Lower lobe of right lung (tissue), 2 donors: ENCODE results near the gene RALGDS. TPM values are rescaled to one million over a fixed set of nuclear protein-coding genes. Genes with fewer than 3 reads are reported as not detected.

Experiments
- ATAC-seq, 2 donors: fragments of 200-7000 bp; cut with Tn5 transposase; one replicate each; pipeline ENCODE4 v1.9.1; 2020 to 2022; ENCODE audit warnings: mild to moderate bottlenecking in 2 of 2, moderate library complexity in 2 of 2
- DNase-seq: peaks from one replicate; pipeline ENCODE4 v3.0.0-alpha.2; 2020
- H3K27ac ChIP-seq: fragments of 200-600 bp; one replicate; pipeline ENCODE4 v1.8.0; 2022
- H3K27me3 ChIP-seq: fragments of 200-600 bp; one replicate; pipeline ENCODE4 v1.8.0; 2022; ENCODE audit warnings: low read depth
- H3K36me3 ChIP-seq: fragments of 200-600 bp; one replicate; pipeline ENCODE4 v1.8.0; 2022; ENCODE audit warnings: mild to moderate bottlenecking
- H3K4me1 ChIP-seq: fragments of 200-600 bp; one replicate; pipeline ENCODE4 v1.8.0; 2022
- H3K4me3 ChIP-seq: fragments of 200-600 bp; one replicate; pipeline ENCODE4 v1.8.0; 2022; ENCODE audit warnings: mild to moderate bottlenecking
- H3K9me3 ChIP-seq: fragments of 200-600 bp; one replicate; pipeline ENCODE4 v1.8.0; 2022
- intact Hi-C: fragments of 100-400 bp; cut with DNase I; formaldehyde crosslinking; loops from one replicate; pipeline ENCODE4 v1.11.0; 2022
- total RNA-seq: library from RNA; stranded (reverse); fragmentation: NEBNext Ultra II Directional; extraction: Animal tissue kit (Norgen Biotek cat#: 25700); gene quantifications from one replicate; pipeline ENCODE4 v1.2.1, GENCODE V29; 2021
- TF ChIP-seq, protein P1 (sequence below): fragments of 200-600 bp; IDR thresholded peaks from one replicate; pipeline ENCODE4 v1.8.0; 2022; ENCODE audit warnings: antibody characterized with exemption, mild to moderate bottlenecking
- donor health status: DM: no; HTN: yes; CAD: no; lungs with severe emphysema.

RALGDS gene
- total RNA-seq, 1 donor from 2014 or later: 71.1 TPM

DNA sequence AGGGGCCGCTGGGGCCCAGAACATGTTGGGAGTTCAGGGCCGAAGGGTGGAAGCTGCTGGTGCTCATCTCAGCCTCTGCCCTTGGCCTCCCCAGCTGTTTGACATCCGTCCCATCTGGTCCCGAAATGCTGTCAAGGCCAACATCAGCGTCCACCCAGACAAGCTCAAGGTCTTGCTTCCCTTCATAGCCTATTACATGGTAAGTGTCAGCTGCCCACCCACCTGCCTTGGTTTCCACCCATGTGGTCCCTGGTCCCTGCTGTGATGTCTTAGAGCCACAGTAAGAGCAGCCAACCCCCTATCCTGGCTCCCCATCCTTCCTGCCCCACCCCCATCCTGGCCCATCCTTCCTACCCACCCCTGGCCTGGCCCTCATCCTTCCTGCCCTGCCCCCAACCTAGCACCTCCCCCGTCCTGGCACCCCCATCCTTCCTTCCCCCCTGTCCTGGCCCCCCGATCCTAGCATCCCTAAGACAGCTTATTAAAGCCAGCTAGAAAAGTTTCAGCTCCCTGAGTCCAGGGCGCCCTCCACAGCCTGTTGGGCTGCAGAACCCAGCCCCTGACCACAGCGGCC is 69.0 kb downstream of the RALGDS start:
- no peaks in the 10 kb centered on the region for H3K9me3 ChIP-seq
- ATAC-seq (no peak), DNase-seq (peak; percentile 34)
- H3K36me3 ChIP-seq: peaks cover 99% of the 10 kb centered on the region
- no peak overlapping the region for H3K27ac ChIP-seq
- no peaks in the 10 kb centered on the region for H3K27me3 ChIP-seq
- no peaks in the 10 kb centered on the region for H3K4me1 ChIP-seq
- intact Hi-C loops: no loop called here
- H3K4me3 ChIP-seq: no peak overlapping the region
- TF ChIP-seq, protein P1, sequence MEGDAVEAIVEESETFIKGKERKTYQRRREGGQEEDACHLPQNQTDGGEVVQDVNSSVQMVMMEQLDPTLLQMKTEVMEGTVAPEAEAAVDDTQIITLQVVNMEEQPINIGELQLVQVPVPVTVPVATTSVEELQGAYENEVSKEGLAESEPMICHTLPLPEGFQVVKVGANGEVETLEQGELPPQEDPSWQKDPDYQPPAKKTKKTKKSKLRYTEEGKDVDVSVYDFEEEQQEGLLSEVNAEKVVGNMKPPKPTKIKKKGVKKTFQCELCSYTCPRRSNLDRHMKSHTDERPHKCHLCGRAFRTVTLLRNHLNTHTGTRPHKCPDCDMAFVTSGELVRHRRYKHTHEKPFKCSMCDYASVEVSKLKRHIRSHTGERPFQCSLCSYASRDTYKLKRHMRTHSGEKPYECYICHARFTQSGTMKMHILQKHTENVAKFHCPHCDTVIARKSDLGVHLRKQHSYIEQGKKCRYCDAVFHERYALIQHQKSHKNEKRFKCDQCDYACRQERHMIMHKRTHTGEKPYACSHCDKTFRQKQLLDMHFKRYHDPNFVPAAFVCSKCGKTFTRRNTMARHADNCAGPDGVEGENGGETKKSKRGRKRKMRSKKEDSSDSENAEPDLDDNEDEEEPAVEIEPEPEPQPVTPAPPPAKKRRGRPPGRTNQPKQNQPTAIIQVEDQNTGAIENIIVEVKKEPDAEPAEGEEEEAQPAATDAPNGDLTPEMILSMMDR: no peak

DNA sequence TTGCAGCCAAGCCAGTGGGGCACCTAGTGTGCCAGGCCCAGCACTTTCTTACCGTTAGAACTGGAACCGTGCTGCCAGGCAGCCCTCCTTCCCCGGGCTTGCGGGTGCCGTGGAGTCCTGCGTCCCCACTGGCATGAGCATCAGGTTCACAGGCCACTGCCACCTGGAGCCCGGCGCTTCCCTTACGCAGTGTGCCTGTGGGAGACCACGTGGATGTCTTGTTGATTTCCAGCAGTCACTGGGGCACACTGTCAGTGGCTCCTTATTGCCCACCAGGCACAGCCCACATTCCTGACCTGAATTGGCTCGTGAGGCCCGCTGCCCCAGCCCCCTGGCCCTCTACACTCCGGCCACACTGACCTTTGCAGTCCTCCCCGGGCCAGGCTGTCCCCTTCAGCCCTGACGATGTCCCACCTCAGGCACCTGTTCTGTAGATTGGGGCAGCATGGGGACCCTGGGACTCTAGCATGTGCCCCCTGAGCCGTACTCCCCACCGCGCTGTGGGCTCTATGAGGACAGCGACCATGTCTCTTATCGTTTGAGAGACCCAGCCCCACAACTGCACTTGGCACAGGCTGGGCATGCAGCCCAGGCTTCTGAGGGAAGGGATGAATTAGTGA is 69.6 kb downstream of the RALGDS start:
- DNase-seq: no peak
- no peaks in the 10 kb centered on the region for H3K9me3 ChIP-seq
- no peak overlapping the region for H3K4me3 ChIP-seq
- no peaks in the 10 kb centered on the region for H3K4me1 ChIP-seq
- intact Hi-C loops: no loop called here
- no peak overlapping the region for H3K27ac ChIP-seq
- no peaks in the 10 kb centered on the region for H3K27me3 ChIP-seq
- H3K36me3 ChIP-seq: peaks cover 99% of the 10 kb centered on the region
- TF ChIP-seq, protein P1: no peak
- ATAC-seq: no peak

DNA sequence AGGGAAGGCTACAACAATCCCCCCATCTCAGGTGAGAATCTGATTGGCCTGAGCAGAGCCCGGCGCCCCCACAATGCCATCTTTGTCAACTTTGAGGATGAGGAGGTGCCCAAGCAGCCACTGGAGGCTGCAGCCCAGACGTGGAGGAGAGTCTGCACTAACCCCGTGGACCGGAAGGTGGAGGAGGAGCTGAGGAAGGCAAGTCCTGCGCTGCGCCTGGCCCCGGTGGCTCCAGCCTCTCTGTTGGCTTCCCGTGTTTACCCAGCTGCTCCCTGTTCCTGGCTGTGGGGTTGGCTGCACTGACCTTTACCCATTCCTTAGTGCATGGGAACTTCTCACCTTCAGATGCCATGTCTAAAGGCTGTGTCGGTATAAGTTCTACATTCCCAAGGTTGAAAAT is 70.3 kb downstream of the RALGDS start:
- TF ChIP-seq, protein P1: no peak
- Histone ChIP-seq H3K4me1 (no peaks in the 10 kb centered on the region), H3K27ac (no peak overlapping the region), H3K36me3 (peaks cover 99% of the 10 kb centered on the region), H3K27me3 (no peaks in the 10 kb centered on the region), H3K4me3 (no peak overlapping the region), H3K9me3 (no peaks in the 10 kb centered on the region)
- ATAC-seq (no peak), DNase-seq (no peak)
- intact Hi-C loops: no loop called here

DNA sequence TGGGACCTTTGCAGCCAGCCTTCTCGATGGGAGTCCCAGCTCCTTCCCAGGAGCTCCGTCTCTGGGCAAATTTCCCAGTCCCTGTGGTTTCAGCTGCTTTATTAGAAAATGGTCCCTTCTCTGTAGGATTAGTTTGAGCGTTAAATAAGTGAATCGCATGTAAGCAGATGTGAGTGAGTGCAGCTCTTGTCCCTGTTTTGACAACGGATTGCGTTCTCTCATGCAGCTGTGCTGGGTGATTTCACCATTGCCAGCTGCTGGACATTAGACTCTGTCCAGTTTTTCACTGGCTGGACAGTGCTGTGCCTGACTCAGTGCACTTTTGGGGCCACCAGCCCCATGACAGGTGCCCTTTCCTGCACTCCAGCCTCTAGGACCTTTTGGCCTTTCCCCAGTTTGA is 70.9 kb downstream of the RALGDS start:
- no peaks in the 10 kb centered on the region for H3K27me3 ChIP-seq

DNA sequence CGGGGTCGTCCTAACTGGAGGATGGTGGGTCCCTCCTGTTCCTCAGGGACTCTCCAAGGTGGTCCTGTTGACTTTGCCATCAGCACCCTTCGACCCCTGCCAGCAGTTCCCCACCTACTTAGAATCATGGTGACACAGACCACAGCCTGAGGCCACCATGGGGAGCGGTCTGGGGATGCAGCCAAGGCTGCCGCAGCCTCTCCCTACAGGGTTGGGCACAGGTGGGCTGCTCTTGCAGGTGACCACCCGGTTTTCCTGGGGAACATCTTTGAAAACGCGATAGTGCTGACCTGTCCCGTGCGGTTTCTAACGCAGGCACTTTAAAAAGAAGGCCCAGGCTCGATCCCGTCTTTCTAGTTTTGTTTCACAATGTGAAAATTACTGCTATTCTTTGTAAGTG is 72.0 kb downstream of the RALGDS start:
- intact Hi-C loops: no loop called here
- ATAC-seq (no peak), DNase-seq (no peak)
- H3K9me3 ChIP-seq: no peaks in the 10 kb centered on the region
- H3K4me3 ChIP-seq: no peak overlapping the region
- TF ChIP-seq, protein P1: no peak
- no peak overlapping the region for H3K27ac ChIP-seq
- H3K36me3 ChIP-seq: peaks cover 99% of the 10 kb centered on the region
- H3K27me3 ChIP-seq: no peaks in the 10 kb centered on the region
- H3K4me1 ChIP-seq: no peaks in the 10 kb centered on the region

More for the DNA sequence above, 70.9 kb downstream of the RALGDS start:
- no peaks in the 10 kb centered on the region for H3K9me3 ChIP-seq
- ATAC-seq (no peak), DNase-seq (no peak)
- intact Hi-C loops: no loop called here
- H3K27ac ChIP-seq: no peak overlapping the region
- no peaks in the 10 kb centered on the region for H3K4me1 ChIP-seq
- H3K4me3 ChIP-seq: no peak overlapping the region
- H3K36me3 ChIP-seq: peaks cover 99% of the 10 kb centered on the region
- TF ChIP-seq, protein P1: no peak
